Activated CD4-positive, alpha-beta T cell treated with anti-CD3 and anti-CD28 coated beads for 36 hours (primary cell): ENCODE data around the gene PLBD2. TPM values are rescaled to one million over a fixed set of nuclear protein-coding genes. Genes with fewer than 3 reads are reported as not detected.

Experiments used
- ATAC-seq: fragments of 200-7000 bp; cut with Tn5 transposase; one replicate; pipeline ENCODE4 v1.10.0; 2021; ENCODE audit warnings: mild to moderate bottlenecking, moderate library complexity
- CTCF ChIA-PET: fragments of 350-600 bp; sonication (Branson Sonifier 250); formaldehyde crosslinking; loops from one replicate; lab custom pipeline; 2021; ENCODE audit warnings: antibody characterized with exemption; lab: Charles Lee
- POLR2A ChIA-PET: fragments of 350-600 bp; sonication (Branson Sonifier 250); formaldehyde crosslinking; loops from one replicate; lab custom pipeline; 2021; ENCODE audit warnings: antibody characterized with exemption, inconsistent platforms; lab: Charles Lee
- DNase-seq: peaks from one replicate; pipeline ENCODE4 v3.0.0-alpha.2; 2020
- H3K27ac Mint-ChIP-seq: one replicate; pipeline ENCODE4 v1.8.0; 2021; ENCODE audit warnings: mixed read lengths
- H3K27me3 Mint-ChIP-seq: one replicate; pipeline ENCODE4 v1.8.0; 2021; ENCODE audit warnings: mixed read lengths
- H3K36me3 Mint-ChIP-seq: one replicate; pipeline ENCODE4 v1.8.0; 2021; ENCODE audit warnings: low read depth, mixed read lengths
- H3K4me1 Mint-ChIP-seq: one replicate; pipeline ENCODE4 v1.8.0; 2021; ENCODE audit warnings: mixed read lengths
- H3K4me3 Mint-ChIP-seq: one replicate; pipeline ENCODE4 v1.8.0; 2021; ENCODE audit warnings: mild to moderate bottlenecking, moderate library complexity, mixed read lengths
- H3K9me3 Mint-ChIP-seq: one replicate; pipeline ENCODE4 v1.8.0; 2021; ENCODE audit warnings: low read depth, mixed read lengths
- intact Hi-C, 2 experiments: fragments of 100-400 bp; cut with DNase I in 1 of 2; cut with micrococcal nuclease in 1 of 2; formaldehyde crosslinking; loops; one replicate each; pipeline versions ENCODE4 v1.14.2 to v1.15.1; 2022 to 2024; cut with DNase I, micrococcal nuclease
- total RNA-seq, 2 experiments: library from RNA; stranded (reverse); gene quantifications; one replicate each; pipeline ENCODE4 v1.2.3, GENCODE V29; 2021

PLBD2 gene
- total RNA-seq, 2 experiments from 2014 or later: 13.7 to 17.3 TPM

DNA sequence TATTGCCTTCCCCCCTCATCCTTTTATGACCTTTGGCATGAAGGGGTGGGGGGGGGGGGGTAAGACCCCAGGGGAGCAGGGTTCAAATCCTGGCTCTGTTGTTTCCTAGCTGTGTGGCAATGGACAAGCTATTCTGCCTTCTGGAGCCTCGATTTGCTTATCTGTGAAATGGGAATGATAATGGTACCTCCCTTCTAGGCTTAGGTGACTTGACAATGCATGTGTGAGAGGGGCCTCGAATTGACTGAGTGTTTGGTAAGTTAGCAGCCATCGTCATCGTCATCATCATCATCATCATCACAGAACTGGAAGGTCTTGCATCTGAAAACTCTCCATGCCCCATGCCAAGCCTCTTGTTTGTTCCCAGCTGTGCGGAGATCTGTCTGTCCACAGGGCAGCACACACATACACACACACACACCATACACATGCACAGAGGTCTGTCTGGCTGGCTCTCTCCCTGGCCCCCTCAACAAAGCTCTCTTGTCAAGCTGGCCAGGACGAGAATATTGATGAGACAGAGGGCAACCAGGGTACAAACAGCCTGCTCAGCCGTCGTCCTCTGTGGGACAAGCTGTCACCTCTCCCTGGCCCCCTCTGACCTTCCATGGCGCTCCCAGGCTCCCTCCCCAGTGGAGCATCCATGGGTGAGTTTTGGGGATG lies 51.2 kb downstream of the PLBD2 start:
- DNase-seq (no peak), ATAC-seq (no peak)
- Mint-ChIP-seq H3K4me3 (no peak overlapping the region), H3K27ac (no peak overlapping the region), H3K9me3 (no peaks in the 10 kb centered on the region), H3K4me1 (no peaks in the 10 kb centered on the region), H3K36me3 (no peaks in the 10 kb centered on the region), H3K27me3 (peaks cover 7% of the 10 kb centered on the region)
- intact Hi-C loops: no loop called here
- POLR2A ChIA-PET: no interaction called here
- CTCF ChIA-PET: interaction anchor here (0.7 kb wide), 1 partner anchor 16 kb away, joined by 3 read pairs; no protein-coding TSS in a partner anchor

DNA sequence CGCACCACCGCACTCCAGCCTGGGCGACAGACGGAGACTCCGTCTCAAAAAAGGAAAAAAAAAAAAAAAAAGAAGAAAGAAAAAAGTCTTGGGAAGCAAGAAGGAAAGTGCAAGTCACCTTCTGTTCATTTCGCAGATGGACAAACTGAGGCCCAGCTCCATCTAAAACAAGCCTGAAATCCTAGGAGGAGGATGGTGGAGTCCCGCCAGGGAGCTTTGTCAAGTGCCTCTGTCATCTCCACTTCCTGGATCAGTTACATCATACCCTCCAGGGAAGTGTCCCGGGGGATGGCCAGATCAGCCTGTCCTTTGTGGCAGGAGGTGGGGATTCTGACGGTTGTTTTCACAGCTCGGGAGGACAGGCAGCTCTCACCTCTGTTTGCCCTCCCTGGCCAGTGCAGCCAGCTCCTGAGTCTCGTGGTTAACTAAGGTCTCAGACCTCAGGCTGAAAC lies 55.1 kb downstream of the PLBD2 start:
- intact Hi-C loops: no loop called here
- no peaks in the 10 kb centered on the region for H3K4me1 Mint-ChIP-seq
- no peak overlapping the region for H3K27ac Mint-ChIP-seq
- ATAC-seq (no peak), DNase-seq (no peak)
- ChIA-PET POLR2A (interaction anchor here (0.7 kb wide), 1 partner anchor 43 kb away, joined by 3 read pairs; no protein-coding TSS in a partner anchor), CTCF (interaction anchor here (1.0 to 1.2 kb wide), 2 partner anchors 12 to 28 kb away, joined by 4 to 5 read pairs; no protein-coding TSS in a partner anchor)
- H3K4me3 Mint-ChIP-seq: no peak overlapping the region
- no peaks in the 10 kb centered on the region for H3K9me3 Mint-ChIP-seq
- H3K36me3 Mint-ChIP-seq: no peaks in the 10 kb centered on the region
- H3K27me3 Mint-ChIP-seq: peaks cover 7% of the 10 kb centered on the region

DNA sequence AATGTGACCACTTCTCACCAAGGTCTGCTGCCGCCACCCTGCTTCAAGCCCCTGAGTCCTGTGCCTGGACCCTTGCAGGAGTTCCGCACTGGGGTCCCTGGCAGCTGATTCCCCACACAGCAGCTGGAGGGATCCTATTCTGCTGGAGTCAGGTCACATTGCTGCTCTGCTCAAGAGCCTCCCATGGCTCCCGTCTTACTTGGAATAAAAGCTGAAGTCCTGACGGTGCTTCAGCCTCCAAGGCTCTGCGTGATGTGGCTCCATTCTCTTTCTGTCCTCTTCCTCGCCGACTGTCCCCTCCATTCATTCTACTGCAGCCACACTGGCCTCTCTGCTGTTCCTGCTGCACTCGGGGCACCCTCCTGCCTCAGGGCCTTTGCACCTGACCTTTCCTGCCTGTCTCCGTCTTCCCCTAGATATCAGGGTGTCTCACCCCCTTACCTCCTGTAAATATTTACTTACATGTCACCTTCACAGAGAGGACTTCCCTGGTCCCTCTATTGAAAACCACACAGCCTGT lies 56.2 kb downstream of the PLBD2 start:
- no peaks in the 10 kb centered on the region for H3K9me3 Mint-ChIP-seq
- ChIA-PET CTCF (interaction anchor here (1.2 kb wide), 1 partner anchor 11 kb away, joined by 5 read pairs; no protein-coding TSS in a partner anchor), POLR2A (no interaction called here)
- H3K4me1 Mint-ChIP-seq: no peaks in the 10 kb centered on the region
- ATAC-seq (no peak), DNase-seq (no peak)
- H3K4me3 Mint-ChIP-seq: no peak overlapping the region
- peaks cover 5% of the 10 kb centered on the region for H3K27me3 Mint-ChIP-seq
- intact Hi-C loops: no loop called here
- H3K27ac Mint-ChIP-seq: no peak overlapping the region
- H3K36me3 Mint-ChIP-seq: no peaks in the 10 kb centered on the region

DNA sequence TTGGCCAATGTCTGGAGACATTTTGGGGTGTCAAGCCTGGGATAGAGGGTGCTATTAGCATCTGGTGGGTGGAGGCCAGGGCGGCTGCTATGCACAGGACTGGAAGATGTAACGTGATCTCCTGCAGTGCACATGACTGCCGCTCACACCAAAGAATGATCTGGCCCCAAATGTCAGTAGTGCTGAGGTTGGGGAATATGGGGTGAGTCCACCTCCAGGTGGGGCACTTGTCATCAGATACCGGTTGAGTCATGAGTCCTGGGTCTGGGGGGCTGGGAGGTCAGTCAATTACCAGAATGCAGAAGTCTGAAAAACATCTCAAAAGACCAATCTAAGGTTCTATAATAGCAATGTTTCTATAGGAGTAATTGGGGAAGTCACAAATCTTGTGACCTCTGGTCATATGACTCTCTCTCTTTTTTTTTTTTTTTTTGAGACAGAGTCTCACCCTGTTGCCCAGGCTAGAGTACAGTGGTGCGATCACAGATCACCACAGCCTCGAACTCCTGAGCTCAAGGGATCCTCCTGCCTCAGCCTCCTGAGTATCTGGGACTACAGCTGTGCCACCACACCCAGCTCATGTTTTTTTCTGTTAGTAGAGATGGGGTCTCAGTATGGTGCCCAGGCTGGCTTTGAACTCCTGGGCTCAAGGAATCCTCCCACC lies 57.8 kb downstream of the PLBD2 start:
- H3K4me1 Mint-ChIP-seq: no peaks in the 10 kb centered on the region
- H3K27me3 Mint-ChIP-seq: peaks cover 3% of the 10 kb centered on the region
- no peak overlapping the region for H3K27ac Mint-ChIP-seq
- no peak for ATAC-seq
- H3K4me3 Mint-ChIP-seq: no peak overlapping the region
- intact Hi-C loops: no loop called here
- CTCF ChIA-PET: no interaction called here
- POLR2A ChIA-PET: no interaction called here
- H3K9me3 Mint-ChIP-seq: no peaks in the 10 kb centered on the region
- DNase-seq: no peak
- no peaks in the 10 kb centered on the region for H3K36me3 Mint-ChIP-seq

DNA sequence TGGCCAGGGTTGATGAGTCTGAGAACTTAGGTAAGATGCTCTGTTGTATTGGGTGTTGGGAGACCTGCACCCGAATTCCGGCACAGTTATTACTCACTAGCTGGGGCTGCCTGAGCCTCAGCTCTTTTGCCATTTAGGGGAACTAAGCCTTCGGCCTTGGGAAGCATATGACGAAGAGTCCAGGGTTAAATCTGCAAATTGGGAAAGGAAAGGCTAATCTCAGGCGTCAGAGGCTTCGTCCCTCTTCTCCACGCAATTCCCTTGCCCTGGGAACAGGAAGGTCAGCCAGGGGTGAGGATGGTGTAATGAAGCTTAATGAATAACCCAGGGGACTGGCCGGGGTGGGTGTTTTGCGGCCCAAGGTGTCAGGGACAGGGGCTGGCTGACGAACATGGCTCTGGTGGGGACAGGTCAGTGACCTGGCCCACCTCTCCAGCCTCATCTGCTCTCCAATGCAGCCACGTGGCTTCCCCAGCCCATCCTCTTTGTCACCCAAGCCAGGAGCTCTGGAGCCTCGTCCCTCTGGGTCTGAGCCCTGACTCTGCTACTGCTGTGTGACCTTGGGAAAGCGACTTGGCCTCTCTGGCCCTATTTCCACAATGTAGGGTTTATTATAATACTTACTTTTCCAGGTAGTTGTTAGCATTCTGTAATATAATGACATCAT lies 60.0 kb downstream of the PLBD2 start:
- H3K4me3 Mint-ChIP-seq: no peak overlapping the region
- no peak overlapping the region for H3K27ac Mint-ChIP-seq
- POLR2A ChIA-PET: no interaction called here

DNA sequence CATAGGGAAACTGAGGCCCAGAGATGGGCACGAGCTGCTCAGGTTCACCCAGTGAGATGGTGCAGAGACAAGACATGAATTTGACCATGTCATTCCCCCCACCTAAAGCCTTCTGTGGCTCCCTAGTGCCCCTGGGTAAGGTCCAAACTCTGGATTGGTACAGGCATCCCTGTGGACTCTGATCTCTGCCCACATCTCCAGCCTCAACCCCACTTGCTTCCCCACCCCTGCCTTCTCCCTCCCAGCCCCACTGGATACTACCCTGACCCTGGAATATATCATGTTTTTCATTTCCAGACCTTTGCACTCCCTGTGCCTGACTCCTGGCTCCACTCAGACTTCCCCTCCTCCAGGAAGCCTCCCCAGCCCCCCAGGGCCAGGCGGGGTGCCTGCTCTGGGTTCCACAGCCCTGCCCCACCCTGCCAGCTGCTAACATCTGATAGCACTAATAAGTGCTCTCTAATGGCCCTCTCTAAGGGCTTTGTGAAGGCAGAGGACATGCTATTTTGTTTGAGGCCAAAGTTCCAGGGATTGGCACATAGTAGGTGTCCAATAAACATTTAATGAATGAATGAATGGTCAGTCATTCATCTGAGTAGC lies 62.7 kb downstream of the PLBD2 start:
- Mint-ChIP-seq H3K27ac (no peak overlapping the region), H3K27me3 (no peaks in the 10 kb centered on the region), H3K4me1 (peaks cover 11% of the 10 kb centered on the region), H3K36me3 (no peaks in the 10 kb centered on the region), H3K9me3 (no peaks in the 10 kb centered on the region), H3K4me3 (no peak overlapping the region)
- ChIA-PET POLR2A (no interaction called here), CTCF (no interaction called here)
- ATAC-seq (no peak), DNase-seq (no peak)
- intact Hi-C loops: no loop called here

More for the DNA sequence above, 60.0 kb downstream of the PLBD2 start:
- peaks cover 3% of the 10 kb centered on the region for H3K27me3 Mint-ChIP-seq
- ATAC-seq (no peak), DNase-seq (no peak)
- H3K4me1 Mint-ChIP-seq: peaks cover 11% of the 10 kb centered on the region
- CTCF ChIA-PET: no interaction called here
- H3K9me3 Mint-ChIP-seq: no peaks in the 10 kb centered on the region
- no peaks in the 10 kb centered on the region for H3K36me3 Mint-ChIP-seq
- intact Hi-C loops: no loop called here

DNA sequence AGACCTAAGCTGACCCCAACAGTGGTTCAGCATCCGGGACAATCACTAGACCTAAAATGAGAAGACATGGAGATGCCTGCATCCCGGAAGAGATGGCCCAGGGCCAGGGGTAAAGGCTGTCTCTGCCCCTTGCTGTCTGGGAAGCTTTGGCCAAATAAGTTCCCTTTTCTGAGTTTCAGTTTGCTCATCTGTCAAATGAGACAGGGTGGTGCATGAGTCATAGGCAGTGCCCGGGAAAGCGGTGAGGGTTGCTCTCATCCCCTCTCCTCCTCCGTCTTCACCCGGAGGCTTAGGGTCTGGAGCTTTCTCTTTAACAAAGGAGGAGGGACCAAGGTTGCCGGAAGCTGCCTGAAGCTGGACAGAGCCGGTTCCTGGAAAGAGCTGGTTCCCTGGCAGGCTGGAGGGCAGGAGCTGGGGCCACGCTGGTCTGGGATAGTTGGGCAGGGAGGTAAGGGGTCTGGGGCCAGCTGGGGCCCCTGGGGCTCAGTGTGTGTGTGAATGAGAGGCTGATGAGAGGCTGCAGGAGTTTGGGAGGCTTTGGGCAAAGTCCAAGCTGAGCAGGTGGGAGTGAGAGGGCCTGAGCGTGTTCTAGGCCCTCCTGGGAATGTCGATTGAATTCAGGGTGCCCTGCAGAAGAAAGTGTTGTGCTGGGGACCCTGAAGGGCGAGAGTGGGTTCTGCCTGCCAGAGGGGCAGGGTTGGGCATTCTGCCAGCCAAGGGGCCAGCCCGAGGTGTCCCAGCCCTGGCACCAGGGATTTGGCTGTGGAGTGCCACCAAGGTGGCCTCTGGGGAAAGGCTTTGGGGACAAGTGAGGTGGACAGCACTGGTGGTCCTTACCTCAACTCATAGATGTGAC lies 63.9 kb downstream of the PLBD2 start, which contains the start of gene SDSL:
TSS of gene SDSL (plus strand) at position 351 of the 856 bp plus-strand sequence. CDS start 5,603 bp downstream, outside the sequence.
- H3K27me3 Mint-ChIP-seq: no peaks in the 10 kb centered on the region
- ChIA-PET CTCF (interaction anchor here (0.7 kb wide), 1 partner anchor 39 kb away, joined by 3 read pairs; no protein-coding TSS in a partner anchor), POLR2A (interaction anchor here (0.6 kb wide), 1 partner anchor 64 kb away, joined by 3 read pairs; the partner anchor contains the start of gene PLBD2)
- peak within 1 kb of the TSS; percentile 96 for H3K27ac Mint-ChIP-seq
- peak within 1 kb of the TSS; percentile 83 for H3K4me3 Mint-ChIP-seq
- ATAC-seq (peak; percentile 99), DNase-seq (peak; percentile 82)
- intact Hi-C loops: loop anchor here in 1 of 2 experiments (1.0 kb wide), 4 partner anchors 64 to 374 kb away; partner anchors contain the start of genes DDX54, PLBD2, RITA1 and SLC8B1
- no peaks in the 10 kb centered on the region for H3K9me3 Mint-ChIP-seq
- H3K4me1 Mint-ChIP-seq: peaks cover 11% of the 10 kb centered on the region
- H3K36me3 Mint-ChIP-seq: no peaks in the 10 kb centered on the region

DNA sequence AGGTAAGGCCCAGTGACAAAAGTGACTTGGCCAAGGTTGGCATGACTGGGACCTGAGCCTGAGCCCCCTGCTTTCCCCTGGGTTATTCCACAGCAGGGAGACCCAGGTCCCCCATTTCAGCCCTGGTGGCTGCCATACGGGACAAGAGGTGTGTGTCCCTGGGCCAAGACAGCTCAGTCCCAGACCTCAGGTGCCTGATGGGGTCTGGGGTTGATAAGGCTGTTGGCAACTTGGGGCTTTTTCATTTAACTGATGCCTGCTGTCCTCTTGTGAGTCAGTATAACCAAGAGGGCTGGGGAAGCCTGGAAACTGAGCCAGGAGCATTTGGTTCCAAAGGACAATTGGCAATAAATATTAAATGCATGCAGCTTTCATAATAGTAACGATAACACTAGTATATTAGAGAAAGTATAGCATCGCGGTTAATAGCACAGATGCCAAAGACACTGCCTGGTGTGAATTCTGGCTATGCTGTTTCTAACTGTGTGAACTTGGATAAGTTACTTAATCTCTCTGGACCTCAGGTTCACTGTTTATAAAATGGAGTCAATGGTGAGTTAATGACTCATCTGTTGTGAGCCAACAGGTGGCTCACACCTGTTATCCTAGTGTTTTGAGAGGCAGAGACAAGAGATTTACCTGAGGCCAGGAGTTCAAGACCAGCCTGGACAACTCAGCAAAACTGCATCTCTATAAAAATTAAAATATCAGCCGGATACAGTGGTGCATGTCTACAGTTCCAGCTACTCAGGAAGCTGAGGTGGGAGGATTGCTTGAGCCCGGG lies 64.7 kb downstream of the PLBD2 start:
- peaks cover 11% of the 10 kb centered on the region for H3K4me1 Mint-ChIP-seq
- H3K27ac Mint-ChIP-seq: no peak overlapping the region
- intact Hi-C loops: loop anchor here in 1 of 2 experiments (1.0 kb wide), 4 partner anchors 65 to 375 kb away; partner anchors contain the start of genes DDX54, PLBD2, RITA1 and SLC8B1
- no peaks in the 10 kb centered on the region for H3K36me3 Mint-ChIP-seq
- DNase-seq (no peak), ATAC-seq (no peak)
- H3K4me3 Mint-ChIP-seq: peak overlapping the region; percentile 83
- POLR2A ChIA-PET: interaction anchor here (0.6 kb wide), 1 partner anchor 64 kb away, joined by 3 read pairs; the partner anchor contains the start of gene PLBD2
- CTCF ChIA-PET: no interaction called here
- no peaks in the 10 kb centered on the region for H3K9me3 Mint-ChIP-seq
- H3K27me3 Mint-ChIP-seq: no peaks in the 10 kb centered on the region

DNA sequence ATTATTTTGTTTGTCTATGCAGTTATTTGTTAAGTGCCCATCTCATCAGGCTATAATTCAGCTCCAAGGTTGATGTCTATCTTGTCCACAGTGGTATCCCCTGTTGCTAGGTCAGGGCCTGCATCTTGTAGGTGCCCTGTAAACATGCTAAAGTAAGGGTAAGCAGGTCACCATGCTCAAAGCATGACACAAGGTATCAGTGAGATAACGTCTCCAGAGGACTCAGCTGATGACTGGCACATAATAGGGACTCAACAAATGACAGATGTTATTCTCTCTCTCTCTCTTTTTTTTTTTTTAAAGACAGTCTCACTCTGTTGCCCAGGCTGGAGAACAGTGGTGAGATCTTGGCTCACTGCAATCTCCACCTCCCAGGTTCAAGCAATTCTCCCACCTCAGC lies 66.1 kb downstream of the PLBD2 start:
- Mint-ChIP-seq H3K4me1 (peaks cover 11% of the 10 kb centered on the region), H3K9me3 (no peaks in the 10 kb centered on the region), H3K36me3 (no peaks in the 10 kb centered on the region), H3K27me3 (no peaks in the 10 kb centered on the region), H3K4me3 (no peak overlapping the region), H3K27ac (no peak overlapping the region)
- CTCF ChIA-PET: interaction anchor here (1.4 to 2.0 kb wide), 2 partner anchors 19 to 89 kb away, joined by 4 to 6 read pairs; partner anchors contain the start of gene SLC8B1
- DNase-seq (no peak), ATAC-seq (no peak)
- intact Hi-C loops: no loop called here
- POLR2A ChIA-PET: no interaction called here
